CD4-positive, alpha-beta T cell treated with Interleukin-2 at 100 ng/mL for 4 hours (primary cell): ENCODE measurements around the gene MT1H.
"Not testable (repeated sequence)": the region's sequence is repeated elsewhere in the genome, so short reads cannot be mapped to it uniquely, and the experiment has no call there.

Experiments used
- DNase-seq: peaks from one replicate; pipeline ENCODE4 v3.0.0-alpha.2; 2020; ENCODE audit warnings: low spot score

The MT1H gene

GRCh38 chr16:56665286-56666261 is 4.0 kb upstream of the MT1H start:
- not testable (repeated sequence) for DNase-seq

GRCh38 chr16:56667581-56668571 is 1.7 kb upstream of the MT1H start, which contains the start of gene MT1G:
MT1G (minus strand) TSS chr16:56668065; CDS start chr16:56667993, 72 bp downstream.
- DNase-seq = no peak

GRCh38 chr16:56669840-56670619 is 416 bp downstream of the MT1H start:
- no peak for DNase-seq

GRCh38 chr16:56670620-56670934 is 963 bp downstream of the MT1H start:
- no peak for DNase-seq

GRCh38 chr16:56671691-56672090 is 2.1 kb downstream of the MT1H start:
- not testable (repeated sequence) for DNase-seq

- not testable (repeated sequence) for DNase-seq
Measured at GRCh38 chr16:56672171-56672570, 2.6 kb downstream of the MT1H start.

GRCh38 chr16:56672761-56673536 is 3.3 kb downstream of the MT1H start:
- DNase-seq = no peak

- DNase-seq = no peak
Measured at GRCh38 chr16:56673921-56674320, 4.3 kb downstream of the MT1H start.

GRCh38 chr16:56674570-56674969 is 5.0 kb downstream of the MT1H start:
- DNase-seq = not testable (repeated sequence)

- DNase-seq = peak; percentile 30
Measured at GRCh38 chr16:56675685-56676210, 6.1 kb downstream of the MT1H start.

GRCh38 chr16:56677474-56677873 is 7.9 kb downstream of the MT1H start:
- DNase-seq = no peak

- DNase-seq = no peak
Measured at GRCh38 chr16:56679078-56679730, 9.6 kb downstream of the MT1H start.

- peak; percentile 25 for DNase-seq
Measured at GRCh38 chr16:56679818-56680217, 10.2 kb downstream of the MT1H start.

GRCh38 chr16:56681939-56682702 is 12.5 kb downstream of the MT1H start, which contains the start of gene MT1X:
MT1X (plus strand) TSS chr16:56682470; CDS start chr16:56682541, 71 bp downstream.
- DNase-seq = peak; percentile 86

- DNase-seq = no peak
Measured at GRCh38 chr16:56682703-56683397, 13.2 kb downstream of the MT1H start.

GRCh38 chr16:56683424-56684172 is 14.0 kb downstream of the MT1H start:
- no peak for DNase-seq

GRCh38 chr16:56684256-56684925 is 14.8 kb downstream of the MT1H start:
- DNase-seq = no peak
